Measurements from ENCODE around the gene MICA. TPM values are rescaled to one million over a fixed set of nuclear protein-coding genes. Genes with fewer than 3 reads are reported as not detected.

The MICA gene
- total and polyA plus RNA-seq, 9 of the 15 experiments (the other 6 are each of a cell fraction or from before 2014, with no cell fraction given) = 11.8 to 24.6 (median 16.7) TPM

- ChIA-PET POLR2A (no interaction called here), CTCF (ENCODE audit: low intra/inter-chr PET ratio) (no interaction called here)
- Histone ChIP-seq H3K4me2 (ENCODE audit: insufficient read depth, low read length) (no peak overlapping the region), H3K9ac (ENCODE audit: insufficient read depth in 1 of 2, low read depth in 2 of 2, low read length in 2 of 2) (no peak overlapping the region), H4K20me1 (replicated peaks; ENCODE audit: control insufficient read depth, insufficient read depth, low read length) (no peaks in the 10 kb centered on the region), H3K79me2 (ENCODE audit: control insufficient read depth, insufficient read depth, low read length) (no peaks in the 10 kb centered on the region), H3K9me3 (replicated peaks; ENCODE audit: control insufficient read depth, insufficient read depth, low read depth, low read length) (no peaks in the 10 kb centered on the region), H3K4me1 (replicated peaks in 1 of 2; ENCODE audit: control insufficient read depth in 2 of 2, insufficient read depth in 2 of 2, low read length in 2 of 2) (peaks cover 0 to 12% of the 10 kb centered on the region in 2 experiments; a peak in 2 of 5 replicates), H3K27ac (ENCODE audit: extremely low read depth, low read depth, low read length) (no peak overlapping the region), H3K27me3 (ENCODE audit: control insufficient read depth in 2 of 2, insufficient read depth in 2 of 2, low read length in 2 of 2) (peaks cover 25 to 32% of the 10 kb centered on the region in 2 experiments), H2AFZ (ENCODE audit: low read depth, low read length) (no peak overlapping the region), H3K36me3 (ENCODE audit: control insufficient read depth, insufficient read depth, low read length) (no peaks in the 10 kb centered on the region), H3K4me3 (no peak overlapping the region), H3K9me1 (ENCODE audit: control insufficient read depth, insufficient read depth, low read length) (no peaks in the 10 kb centered on the region)
- 0% methylated on average over 4 of the region's 4 CpGs for WGBS (ENCODE audit: insufficient coverage, low coverage, missing lambda C conversion rate)
- no peak for DNase-seq (ENCODE audit: extremely low read depth in 1 of 4, low spot score in 3 of 4)
- no TSS peak for BruUV-seq (replicated peaks)
- in situ Hi-C loops (cut with MboI) = no loop called here
- no peak for FAIRE-seq
- intact Hi-C loops (cut with micrococcal nuclease) = no loop called here
- no peak for ATAC-seq
- TF ChIP-seq ZNF551 (CRISPR knock-in tag; IDR thresholded peaks at IDR 0.05) (no peak), RCOR1 (IDR thresholded peaks at IDR 0.05; ENCODE audit: borderline replicate concordance in 1 of 2, low read depth in 2 of 2, low read length in 2 of 2) (no peak), SMAD2 (IDR thresholded peaks at IDR 0.05; ENCODE audit: low read depth, low read length) (no peak), LEF1 (IDR thresholded peaks at IDR 0.05) (no peak), CBX3 (IDR thresholded peaks at IDR 0.05; ENCODE audit: borderline replicate concordance in 1 of 2, low read length in 2 of 2) (no peak), SETDB1 (IDR thresholded peaks at IDR 0.05; ENCODE audit: low read length) (no peak), RBM39 (optimal IDR thresholded peaks at IDR 0.05; ENCODE audit: low read depth, low read length) (no peak), TCF15 (CRISPR knock-in tag; IDR thresholded peaks at IDR 0.05) (no peak)
- TF ChIP-seq, protein P1, sequence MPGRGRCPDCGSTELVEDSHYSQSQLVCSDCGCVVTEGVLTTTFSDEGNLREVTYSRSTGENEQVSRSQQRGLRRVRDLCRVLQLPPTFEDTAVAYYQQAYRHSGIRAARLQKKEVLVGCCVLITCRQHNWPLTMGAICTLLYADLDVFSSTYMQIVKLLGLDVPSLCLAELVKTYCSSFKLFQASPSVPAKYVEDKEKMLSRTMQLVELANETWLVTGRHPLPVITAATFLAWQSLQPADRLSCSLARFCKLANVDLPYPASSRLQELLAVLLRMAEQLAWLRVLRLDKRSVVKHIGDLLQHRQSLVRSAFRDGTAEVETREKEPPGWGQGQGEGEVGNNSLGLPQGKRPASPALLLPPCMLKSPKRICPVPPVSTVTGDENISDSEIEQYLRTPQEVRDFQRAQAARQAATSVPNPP (IDR thresholded peaks at IDR 0.05; ENCODE audit: borderline replicate concordance, insufficient read depth, insufficient read length) = no peak
- TF ChIP-seq, protein P2, sequence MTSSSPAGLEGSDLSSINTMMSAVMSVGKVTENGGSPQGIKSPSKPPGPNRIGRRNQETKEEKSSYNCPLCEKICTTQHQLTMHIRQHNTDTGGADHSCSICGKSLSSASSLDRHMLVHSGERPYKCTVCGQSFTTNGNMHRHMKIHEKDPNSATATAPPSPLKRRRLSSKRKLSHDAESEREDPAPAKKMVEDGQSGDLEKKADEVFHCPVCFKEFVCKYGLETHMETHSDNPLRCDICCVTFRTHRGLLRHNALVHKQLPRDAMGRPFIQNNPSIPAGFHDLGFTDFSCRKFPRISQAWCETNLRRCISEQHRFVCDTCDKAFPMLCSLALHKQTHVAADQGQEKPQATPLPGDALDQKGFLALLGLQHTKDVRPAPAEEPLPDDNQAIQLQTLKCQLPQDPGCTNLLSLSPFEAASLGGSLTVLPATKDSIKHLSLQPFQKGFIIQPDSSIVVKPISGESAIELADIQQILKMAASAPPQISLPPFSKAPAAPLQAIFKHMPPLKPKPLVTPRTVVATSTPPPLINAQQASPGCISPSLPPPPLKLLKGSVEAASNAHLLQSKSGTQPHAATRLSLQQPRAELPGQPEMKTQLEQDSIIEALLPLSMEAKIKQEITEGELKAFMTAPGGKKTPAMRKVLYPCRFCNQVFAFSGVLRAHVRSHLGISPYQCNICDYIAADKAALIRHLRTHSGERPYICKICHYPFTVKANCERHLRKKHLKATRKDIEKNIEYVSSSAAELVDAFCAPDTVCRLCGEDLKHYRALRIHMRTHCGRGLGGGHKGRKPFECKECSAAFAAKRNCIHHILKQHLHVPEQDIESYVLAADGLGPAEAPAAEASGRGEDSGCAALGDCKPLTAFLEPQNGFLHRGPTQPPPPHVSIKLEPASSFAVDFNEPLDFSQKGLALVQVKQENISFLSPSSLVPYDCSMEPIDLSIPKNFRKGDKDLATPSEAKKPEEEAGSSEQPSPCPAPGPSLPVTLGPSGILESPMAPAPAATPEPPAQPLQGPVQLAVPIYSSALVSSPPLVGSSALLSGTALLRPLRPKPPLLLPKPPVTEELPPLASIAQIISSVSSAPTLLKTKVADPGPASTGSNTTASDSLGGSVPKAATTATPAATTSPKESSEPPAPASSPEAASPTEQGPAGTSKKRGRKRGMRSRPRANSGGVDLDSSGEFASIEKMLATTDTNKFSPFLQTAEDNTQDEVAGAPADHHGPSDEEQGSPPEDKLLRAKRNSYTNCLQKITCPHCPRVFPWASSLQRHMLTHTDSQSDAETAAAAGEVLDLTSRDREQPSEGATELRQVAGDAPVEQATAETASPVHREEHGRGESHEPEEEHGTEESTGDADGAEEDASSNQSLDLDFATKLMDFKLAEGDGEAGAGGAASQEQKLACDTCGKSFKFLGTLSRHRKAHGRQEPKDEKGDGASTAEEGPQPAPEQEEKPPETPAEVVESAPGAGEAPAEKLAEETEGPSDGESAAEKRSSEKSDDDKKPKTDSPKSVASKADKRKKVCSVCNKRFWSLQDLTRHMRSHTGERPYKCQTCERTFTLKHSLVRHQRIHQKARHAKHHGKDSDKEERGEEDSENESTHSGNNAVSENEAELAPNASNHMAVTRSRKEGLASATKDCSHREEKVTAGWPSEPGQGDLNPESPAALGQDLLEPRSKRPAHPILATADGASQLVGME (CRISPR knock-in tag; IDR thresholded peaks at IDR 0.05) = no peak
- TF ChIP-seq, protein P3, sequence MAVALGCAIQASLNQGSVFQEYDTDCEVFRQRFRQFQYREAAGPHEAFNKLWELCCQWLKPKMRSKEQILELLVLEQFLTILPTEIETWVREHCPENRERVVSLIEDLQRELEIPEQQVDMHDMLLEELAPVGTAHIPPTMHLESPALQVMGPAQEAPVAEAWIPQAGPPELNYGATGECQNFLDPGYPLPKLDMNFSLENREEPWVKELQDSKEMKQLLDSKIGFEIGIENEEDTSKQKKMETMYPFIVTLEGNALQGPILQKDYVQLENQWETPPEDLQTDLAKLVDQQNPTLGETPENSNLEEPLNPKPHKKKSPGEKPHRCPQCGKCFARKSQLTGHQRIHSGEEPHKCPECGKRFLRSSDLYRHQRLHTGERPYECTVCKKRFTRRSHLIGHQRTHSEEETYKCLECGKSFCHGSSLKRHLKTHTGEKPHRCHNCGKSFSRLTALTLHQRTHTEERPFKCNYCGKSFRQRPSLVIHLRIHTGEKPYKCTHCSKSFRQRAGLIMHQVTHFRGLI (CRISPR knock-in tag; IDR thresholded peaks at IDR 0.05) = no peak
Observed at GRCh38 chr6:31358302-31358701, 45.1 kb upstream of the MICA start.
